Rectal smooth muscle tissue (tissue), 1 donor: Measurements from ENCODE around the gene MAST4.

Source experiments
- H3K27ac ChIP-seq: one replicate; pipeline ENCODE4 v1.7.0; 2013; ENCODE audit warnings: low read depth, low read length, inconsistent platforms
- H3K27me3 ChIP-seq: one replicate; pipeline ENCODE4 v1.7.0; 2013; ENCODE audit warnings: low read length; ENCODE audit not compliant: control insufficient read depth, insufficient read depth
- H3K36me3 ChIP-seq: one replicate; pipeline ENCODE4 v1.7.0; 2013; ENCODE audit warnings: low read length; ENCODE audit not compliant: control insufficient read depth, insufficient read depth
- H3K4me1 ChIP-seq: one replicate; pipeline ENCODE4 v1.7.0; 2013; ENCODE audit warnings: low read length; ENCODE audit not compliant: control insufficient read depth, insufficient read depth
- H3K4me3 ChIP-seq: one replicate; pipeline ENCODE4 v1.7.0; 2013; ENCODE audit warnings: low read length
- H3K9ac ChIP-seq: one replicate; pipeline ENCODE4 v1.7.0; 2013; ENCODE audit warnings: low read length

Gene MAST4

GRCh38 chr5:66570201-66570600 is 26.0 kb upstream of the MAST4 start:
- Histone ChIP-seq H3K4me3 (no peak overlapping the region), H3K4me1 (no peaks in the 10 kb centered on the region), H3K36me3 (no peaks in the 10 kb centered on the region), H3K27ac (no peak overlapping the region), H3K27me3 (no peaks in the 10 kb centered on the region), H3K9ac (no peak overlapping the region)

- no peak overlapping the region for H3K4me3 ChIP-seq
- no peak overlapping the region for H3K9ac ChIP-seq
- no peaks in the 10 kb centered on the region for H3K27me3 ChIP-seq
- no peaks in the 10 kb centered on the region for H3K4me1 ChIP-seq
- no peak overlapping the region for H3K27ac ChIP-seq
- H3K36me3 ChIP-seq, result no peaks in the 10 kb centered on the region
Measured at GRCh38 chr5:66573733-66574132, 22.5 kb upstream of the MAST4 start.

- no peaks in the 10 kb centered on the region for H3K27me3 ChIP-seq
- H3K27ac ChIP-seq, result no peak overlapping the region
- H3K4me3 ChIP-seq, result no peak overlapping the region
- no peaks in the 10 kb centered on the region for H3K36me3 ChIP-seq
- H3K9ac ChIP-seq, result no peak overlapping the region
- no peaks in the 10 kb centered on the region for H3K4me1 ChIP-seq
Measured at GRCh38 chr5:66582499-66583165, 13.6 kb upstream of the MAST4 start.

GRCh38 chr5:66585291-66585690 is 10.9 kb upstream of the MAST4 start:
- no peaks in the 10 kb centered on the region for H3K4me1 ChIP-seq
- H3K27me3 ChIP-seq, result no peaks in the 10 kb centered on the region
- H3K4me3 ChIP-seq, result no peak overlapping the region
- no peak overlapping the region for H3K27ac ChIP-seq
- no peaks in the 10 kb centered on the region for H3K36me3 ChIP-seq
- no peak overlapping the region for H3K9ac ChIP-seq

- H3K36me3 ChIP-seq, result no peaks in the 10 kb centered on the region
- H3K4me3 ChIP-seq, result no peak overlapping the region
- no peak overlapping the region for H3K27ac ChIP-seq
- H3K27me3 ChIP-seq, result no peaks in the 10 kb centered on the region
- no peaks in the 10 kb centered on the region for H3K4me1 ChIP-seq
- no peak overlapping the region for H3K9ac ChIP-seq
Measured at GRCh38 chr5:66587771-66588170, 8.4 kb upstream of the MAST4 start.

- H3K4me3 ChIP-seq, result peak overlapping the region; percentile 63
- H3K27ac ChIP-seq, result no peak overlapping the region
- H3K4me1 ChIP-seq, result peaks cover 5% of the 10 kb centered on the region
- peaks cover 7% of the 10 kb centered on the region for H3K27me3 ChIP-seq
- no peak overlapping the region for H3K9ac ChIP-seq
- H3K36me3 ChIP-seq, result no peaks in the 10 kb centered on the region
Measured at GRCh38 chr5:66596636-66597182, 516 bp downstream of the MAST4 start.

- Histone ChIP-seq H3K4me3 (peak overlapping the region; percentile 63), H3K4me1 (peaks cover 5% of the 10 kb centered on the region), H3K9ac (no peak overlapping the region), H3K27ac (no peak overlapping the region), H3K36me3 (no peaks in the 10 kb centered on the region), H3K27me3 (peaks cover 7% of the 10 kb centered on the region)
Measured at GRCh38 chr5:66597183-66597757, 1.1 kb downstream of the MAST4 start.

- no peak overlapping the region for H3K27ac ChIP-seq
Measured at GRCh38 chr5:66602621-66603020, 6.4 kb downstream of the MAST4 start.

GRCh38 chr5:66603164-66603563 is 7.0 kb downstream of the MAST4 start:
- Histone ChIP-seq H3K4me3 (no peak overlapping the region), H3K27me3 (peaks cover 4% of the 10 kb centered on the region), H3K4me1 (no peaks in the 10 kb centered on the region), H3K9ac (no peak overlapping the region), H3K36me3 (no peaks in the 10 kb centered on the region), H3K27ac (no peak overlapping the region)

More at GRCh38 chr5:66602621-66603020, 6.4 kb downstream of the MAST4 start:
- H3K36me3 ChIP-seq, result no peaks in the 10 kb centered on the region
- no peak overlapping the region for H3K4me3 ChIP-seq
- H3K4me1 ChIP-seq, result peaks cover under 1% of the 10 kb centered on the region
- no peak overlapping the region for H3K9ac ChIP-seq
- peaks cover 4% of the 10 kb centered on the region for H3K27me3 ChIP-seq

GRCh38 chr5:66603881-66604280 is 7.7 kb downstream of the MAST4 start:
- H3K27me3 ChIP-seq, result peaks cover 4% of the 10 kb centered on the region
- no peaks in the 10 kb centered on the region for H3K36me3 ChIP-seq
- no peaks in the 10 kb centered on the region for H3K4me1 ChIP-seq
- H3K9ac ChIP-seq, result no peak overlapping the region
- H3K4me3 ChIP-seq, result no peak overlapping the region
- H3K27ac ChIP-seq, result no peak overlapping the region

GRCh38 chr5:66606713-66607112 is 10.5 kb downstream of the MAST4 start:
- H3K36me3 ChIP-seq, result no peaks in the 10 kb centered on the region
- no peak overlapping the region for H3K27ac ChIP-seq
- no peaks in the 10 kb centered on the region for H3K4me1 ChIP-seq
- no peak overlapping the region for H3K9ac ChIP-seq
- H3K4me3 ChIP-seq, result no peak overlapping the region
- no peaks in the 10 kb centered on the region for H3K27me3 ChIP-seq

- no peak overlapping the region for H3K4me3 ChIP-seq
- H3K4me1 ChIP-seq, result no peaks in the 10 kb centered on the region
- H3K27ac ChIP-seq, result no peak overlapping the region
- H3K27me3 ChIP-seq, result no peaks in the 10 kb centered on the region
- no peak overlapping the region for H3K9ac ChIP-seq
- no peaks in the 10 kb centered on the region for H3K36me3 ChIP-seq
Measured at GRCh38 chr5:66608501-66608900, 12.3 kb downstream of the MAST4 start.

- H3K4me3 ChIP-seq, result no peak overlapping the region
- H3K4me1 ChIP-seq, result no peaks in the 10 kb centered on the region
- H3K9ac ChIP-seq, result no peak overlapping the region
- H3K36me3 ChIP-seq, result no peaks in the 10 kb centered on the region
- H3K27me3 ChIP-seq, result no peaks in the 10 kb centered on the region
- no peak overlapping the region for H3K27ac ChIP-seq
Measured at GRCh38 chr5:66609615-66610014, 13.4 kb downstream of the MAST4 start.
